Fibroblast of skin of right quadriceps (primary cell): Measurements from ENCODE around the gene R3HDML.
"Not testable (repeated sequence)": the region's sequence is repeated elsewhere in the genome, so short reads cannot be mapped to it uniquely, and the experiment has no call there.

Source experiments
- DNase-seq: peaks from one replicate; pipeline ENCODE4 v3.0.0-alpha.2; 2013

The R3HDML gene

GRCh38 chr20:44331201-44331600 lies 5.6 kb upstream of the R3HDML start:
- DNase-seq, result no peak

- no peak for DNase-seq
These were observed 2.5 kb upstream of the R3HDML start for GRCh38 chr20:44334306-44334705.

- no peak for DNase-seq
These were observed 2.1 kb upstream of the R3HDML start for GRCh38 chr20:44334709-44335108.

GRCh38 chr20:44335675-44336074 lies 1.2 kb upstream of the R3HDML start:
- DNase-seq, result no peak

GRCh38 chr20:44336086-44336485 lies 757 bp upstream of the R3HDML start:
- no peak for DNase-seq

GRCh38 chr20:44342248-44342647 lies 5.4 kb downstream of the R3HDML start:
- no peak for DNase-seq

- no peak for DNase-seq
These were observed 6.4 kb downstream of the R3HDML start for GRCh38 chr20:44343162-44343675.

- no peak for DNase-seq
These were observed 7.9 kb downstream of the R3HDML start for GRCh38 chr20:44344723-44345122.

GRCh38 chr20:44345147-44345546 lies 8.3 kb downstream of the R3HDML start:
- no peak for DNase-seq

- DNase-seq, result not testable (repeated sequence)
These were observed 9.1 kb downstream of the R3HDML start for GRCh38 chr20:44345941-44346340.

GRCh38 chr20:44348168-44348659 lies 11.4 kb downstream of the R3HDML start:
- no peak for DNase-seq

- no peak for DNase-seq
These were observed 12.5 kb downstream of the R3HDML start for GRCh38 chr20:44349349-44349748.

GRCh38 chr20:44350567-44350966 lies 13.7 kb downstream of the R3HDML start:
- DNase-seq, result no peak

GRCh38 chr20:44354979-44355497 lies 18.2 kb downstream of the R3HDML start:
- no peak for DNase-seq

- DNase-seq, result no peak
These were observed 18.9 kb downstream of the R3HDML start, which contains the start of gene HNF4A for GRCh38 chr20:44355498-44356352. Gene HNF4A (plus strand): TSS chr20:44355699. CDS start chr20:44355805, 106 bp downstream.

GRCh38 chr20:44356353-44356723 lies 19.5 kb downstream of the R3HDML start:
- DNase-seq, result no peak

- DNase-seq, result no peak
These were observed 20.2 kb downstream of the R3HDML start for GRCh38 chr20:44357020-44357419.

- no peak for DNase-seq
These were observed 20.8 kb downstream of the R3HDML start for GRCh38 chr20:44357555-44358125.

- no peak for DNase-seq
These were observed 21.9 kb downstream of the R3HDML start for GRCh38 chr20:44358776-44359175.

GRCh38 chr20:44360221-44360620 lies 23.4 kb downstream of the R3HDML start:
- DNase-seq, result no peak

GRCh38 chr20:44361021-44361420 lies 24.2 kb downstream of the R3HDML start:
- DNase-seq, result no peak

GRCh38 chr20:44362466-44362940 lies 25.7 kb downstream of the R3HDML start:
- DNase-seq, result no peak

- no peak for DNase-seq
These were observed 27.2 kb downstream of the R3HDML start for GRCh38 chr20:44364068-44364467.

- DNase-seq, result no peak
These were observed 27.9 kb downstream of the R3HDML start for GRCh38 chr20:44364780-44365179.
